HepG2 (cell line): ENCODE measurements around the gene EVA1A. TPM values are rescaled to one million over a fixed set of nuclear protein-coding genes. Genes with fewer than 3 reads are reported as not detected.

Experiments
- ATAC-seq: fragments of 200-7000 bp; cut with Tn5 transposase; 3 replicates; pipeline ENCODE4 v1.9.1; 2020; ENCODE audit warnings: mild to moderate bottlenecking, moderate library complexity
- BruUV-seq: library from RNA; stranded (reverse); fragments of 400-500 nt; replicated peaks from 2 replicates; lab custom pipeline; 2021; lab: Mats Ljungman, UMichigan
- CTCF ChIA-PET: fragments of 300-600 bp; formaldehyde crosslinking; extraction: SDS; loops from one replicate; lab custom pipeline; 2021; ENCODE audit warnings: low total read pairs, inconsistent platforms, low intra/inter-chr PET ratio; lab: Yijun Ruan, JAX
- POLR2A ChIA-PET: fragments of 350-600 bp; sonication (Branson Sonifier 250); formaldehyde crosslinking; loops from one replicate; lab custom pipeline; 2020; ENCODE audit warnings: antibody characterized with exemption, inconsistent platforms; lab: Yijun Ruan, JAX
- DNase-seq: peaks from one replicate; pipeline ENCODE4 v3.0.0-alpha.2; 2015; ENCODE audit warnings: low spot score
- FAIRE-seq: peaks from 3 replicates; lab custom pipeline; 2011; peaks lifted over from hg19 to GRCh38; lab: Jason Lieb, UNC
- H2AFZ ChIP-seq: one replicate; pipeline ENCODE4 v1.6.1; 2011; ENCODE audit warnings: low read length, inconsistent platforms
- H3K27ac ChIP-seq: fragments of 300-600 bp; 3 replicates; pipeline ENCODE4 v1.8.0; 2011; ENCODE audit warnings: mixed run types, mild to moderate bottlenecking, mixed read lengths, low read length, inconsistent platforms; ENCODE audit not compliant: insufficient read depth; ENCODE audit errors: extremely low read length
- H3K27me3 ChIP-seq, 2 experiments: fragments of 200-600 bp in 1 of 2; 2 replicates in 1 of 2; 3 replicates in 1 of 2; pipeline versions ENCODE4 v1.6.0 to v1.8.0; 2011; ENCODE audit warnings: low read length in 2 of 2, mild to moderate bottlenecking in 2 of 2, moderate library complexity in 2 of 2, inconsistent platforms in 1 of 2; ENCODE audit not compliant: insufficient read depth in 2 of 2, control insufficient read depth in 1 of 2
- H3K36me3 ChIP-seq, 2 experiments: fragments of 200-600 bp in 1 of 2; replicated peaks in 1 of 2; 2 replicates in 1 of 2; 3 replicates in 1 of 2; pipeline versions ENCODE4 v1.5.1 to v1.8.0; 2011; ENCODE audit warnings: low read length in 2 of 2, inconsistent platforms in 1 of 2; ENCODE audit not compliant: insufficient read depth in 2 of 2, control insufficient read depth in 1 of 2
- H3K4me1 ChIP-seq: 2 replicates; pipeline ENCODE4 v1.5.1; 2012; ENCODE audit warnings: low read length, inconsistent platforms; ENCODE audit not compliant: insufficient read depth
- H3K4me2 ChIP-seq: 2 replicates; pipeline ENCODE4 v1.6.0; 2011; ENCODE audit warnings: low read depth, low read length, inconsistent platforms
- H3K4me3 ChIP-seq, 3 experiments: fragments of 200-600 bp in 1 of 3; sonication (generic), shearing (Covaris generic) in 1 of 3; replicated peaks in 1 of 3; 2 replicates each; pipeline ENCODE4 v1.5.1; 2011 to 2016; ENCODE audit warnings: low read length in 3 of 3, inconsistent platforms in 2 of 3, low read depth in 2 of 3, mild to moderate bottlenecking in 2 of 3, control low read depth in 1 of 3, mixed read lengths in 1 of 3; ENCODE audit not compliant: insufficient read depth in 1 of 3
- H3K79me2 ChIP-seq: one replicate; pipeline ENCODE4 v1.6.1; 2011; ENCODE audit warnings: low read length, inconsistent platforms; ENCODE audit not compliant: insufficient read depth
- H3K9ac ChIP-seq: 2 replicates; pipeline ENCODE4 v1.6.0; 2011; ENCODE audit warnings: mild to moderate bottlenecking, low read depth, low read length, inconsistent platforms; ENCODE audit not compliant: insufficient read depth
- H3K9me3 ChIP-seq: 2 replicates; pipeline ENCODE4 v1.5.1; 2012; ENCODE audit warnings: mild to moderate bottlenecking, low read length
- H4K20me1 ChIP-seq: 2 replicates; pipeline ENCODE4 v1.6.0; 2011; ENCODE audit warnings: inconsistent platforms, mild to moderate bottlenecking, low read length, moderate library complexity; ENCODE audit not compliant: insufficient read depth
- HNF4A ChIP-seq: sonication (generic); formaldehyde crosslinking; IDR thresholded peaks from 2 replicates; pipeline ENCODE4 v1.4.0; 2020; ENCODE audit warnings: missing genetic modification reagents
- POLR2G ChIP-seq: fragments of 200-400 bp; formaldehyde crosslinking; IDR thresholded peaks from 2 replicates; pipeline ENCODE4 v1.6.1; 2018; ENCODE audit warnings: mild to moderate bottlenecking, low read depth, low read length, moderate library complexity
- RFXAP ChIP-seq: sonication (generic); formaldehyde crosslinking; IDR thresholded peaks from 2 replicates; pipeline ENCODE4 v1.4.0; 2020; ENCODE audit warnings: missing genetic modification reagents, borderline replicate concordance
- TCF7 ChIP-seq: sonication (generic); IDR thresholded peaks from 2 replicates; pipeline ENCODE4 v1.6.1; 2016; ENCODE audit warnings: antibody characterized with exemption, low read depth
- ZBTB7B ChIP-seq: sonication (generic); formaldehyde crosslinking; IDR thresholded peaks from 2 replicates; pipeline ENCODE4 v1.4.0; 2020; ENCODE audit warnings: missing genetic modification reagents
- ZC3H13 ChIP-seq: sonication (generic); formaldehyde crosslinking; IDR thresholded peaks from 2 replicates; pipeline ENCODE4 v1.8.1; 2023; ENCODE audit warnings: mild to moderate bottlenecking, missing genetic modification reagents, moderate library complexity
- ZNF335 ChIP-seq: sonication (generic); formaldehyde crosslinking; IDR thresholded peaks from 2 replicates; pipeline ENCODE4 v1.4.0; 2020; ENCODE audit warnings: missing genetic modification reagents
- ZNF781 ChIP-seq: sonication (generic); formaldehyde crosslinking; IDR thresholded peaks from 2 replicates; pipeline ENCODE4 v1.5.1; 2020; ENCODE audit warnings: borderline replicate concordance, mild to moderate bottlenecking, missing genetic modification reagents; ENCODE audit errors: not compliant biosample characterization
- WGBS: methylation state at CpG from one replicate; pipeline ENCODE4 v1.1.6; 2017; ENCODE audit warnings: low lambda C conversion rate; 5-methylcytosine and 5-hydroxymethylcytosine counted together
- in situ Hi-C: cut with HindIII; loops from 2 replicates; pipeline ENCODE4 v1.10.0; 2017; ENCODE audit warnings: low pct_unique_long_range_greater_than_20kb; ENCODE audit not compliant: extremely low pct_ligation_motif_present
- intact Hi-C: fragments of 100-400 bp; cut with micrococcal nuclease; formaldehyde crosslinking; loops from one replicate; pipeline ENCODE4 v1.10.0; 2022; ENCODE audit not compliant: unreplicated experiment
- polyA plus RNA-seq, 8 experiments: library from polyadenylated mRNA; depleted of rRNA in 3 of 8; stranded (reverse) in 7 of 8; unstranded in 1 of 8; fragments of >200 nt; fragmentation: Illumina TruSeq in 4 of 8; extraction: Trizol in 4 of 8; gene quantifications; 2 replicates each; pipeline versions ENCODE4 v1.2.1 to v1.2.3, GENCODE V29; 2011 to 2016; ENCODE audit warnings: low read depth in 4 of 8, missing spikeins in 1 of 8, mixed read lengths in 1 of 8; ENCODE audit not compliant: insufficient read depth in 1 of 8
- total RNA-seq, 5 experiments: library from RNA; depleted of rRNA; stranded (reverse); fragments of >200 nt; fragmentation: Illumina TruSeq; extraction: Trizol; gene quantifications; 2 replicates each; pipeline ENCODE4 v1.2.3, GENCODE V29; 2016; ENCODE audit warnings: low read depth in 1 of 5
- TF ChIP-seq, protein P1 (sequence below): sonication (generic); formaldehyde crosslinking; IDR thresholded peaks from 2 replicates; pipeline ENCODE4 v1.9.0; 2021; ENCODE audit warnings: missing genetic modification reagents, borderline replicate concordance
- TF ChIP-seq, protein P2 (sequence below): sonication (generic); formaldehyde crosslinking; IDR thresholded peaks from 2 replicates; pipeline ENCODE4 v1.9.0; 2022; ENCODE audit warnings: low read depth, missing genetic modification reagents
- TF ChIP-seq, protein P3 (sequence below): IDR thresholded peaks from 2 replicates; pipeline ENCODE4 v1.4.0; 2020; ENCODE audit warnings: mild to moderate bottlenecking, missing genetic modification reagents

The EVA1A gene
- total and polyA plus RNA-seq, 2 of the 13 experiments (the other 11 are each of a cell fraction or from before 2014, with no cell fraction given) = 57.5 to 57.8 TPM

DNA sequence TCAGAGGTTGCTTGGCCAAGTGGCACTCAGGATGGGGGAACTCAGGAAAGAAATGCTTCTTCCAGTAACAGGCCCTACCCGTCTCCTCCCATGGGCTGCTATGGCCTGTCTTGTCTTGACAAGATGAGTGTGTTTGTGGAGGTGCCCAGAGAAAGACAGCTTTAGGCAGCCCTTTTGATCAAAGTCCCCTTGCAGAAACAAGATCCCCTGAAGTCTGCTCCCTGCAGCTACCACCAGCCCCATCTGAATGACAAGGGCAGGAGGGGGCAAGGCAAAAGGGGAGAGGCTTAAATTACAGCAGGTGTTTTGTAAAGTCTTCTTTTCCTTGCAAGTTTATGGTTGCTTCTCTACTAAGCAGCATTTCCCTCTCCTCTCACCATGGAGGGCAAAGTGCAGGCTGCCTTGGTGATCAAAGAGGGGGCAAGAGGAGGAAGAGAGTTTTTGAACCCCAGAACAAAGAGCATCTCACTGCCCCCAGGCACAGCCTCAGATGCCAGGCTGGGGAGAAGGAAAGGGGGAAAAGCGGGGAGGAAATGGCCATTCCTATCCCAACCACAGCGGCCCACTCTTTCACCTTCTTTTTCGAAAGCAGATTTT is 6.7 kb downstream of the EVA1A start:
- peaks cover 100% of the 10 kb centered on the region for H3K4me1 ChIP-seq
- no peak overlapping the region for H2AFZ ChIP-seq
- BruUV-seq = no TSS peak
- H3K9me3 ChIP-seq = no peaks in the 10 kb centered on the region
- H3K9ac ChIP-seq = no peak overlapping the region
- H3K79me2 ChIP-seq = peaks cover 98% of the 10 kb centered on the region
- WGBS = 93% methylated on average over 4 of the region's 4 CpGs
- in situ Hi-C loops = loop anchor here (10.0 kb wide), 1 partner anchor 51 kb away; no protein-coding TSS in a partner anchor
- H3K4me3 ChIP-seq = 0 out of 6 replicates have a peak overlapping the region, but pooled peaks of 1 of the 3 experiments have one; percentile 4
- CTCF ChIA-PET = no interaction called here
- peaks cover 16 to 51% of the 10 kb centered on the region in 2 experiments for H3K36me3 ChIP-seq
- FAIRE-seq (no peak), ATAC-seq (no peak), DNase-seq (no peak)
- H3K27me3 ChIP-seq = no peaks in the 10 kb centered on the region
- POLR2A ChIA-PET = interaction anchor here (1.6 to 3.7 kb wide), 3 partner anchors 8 to 31 kb away, joined by 4 to 17 read pairs (median 16); no protein-coding TSS in a partner anchor
- peak overlapping the region; percentile 96 for H3K4me2 ChIP-seq
- H3K27ac ChIP-seq = peak overlapping the region; percentile 27
- intact Hi-C loops = no loop called here
- H4K20me1 ChIP-seq = peaks cover 49% of the 10 kb centered on the region
- TF ChIP-seq, protein P1, sequence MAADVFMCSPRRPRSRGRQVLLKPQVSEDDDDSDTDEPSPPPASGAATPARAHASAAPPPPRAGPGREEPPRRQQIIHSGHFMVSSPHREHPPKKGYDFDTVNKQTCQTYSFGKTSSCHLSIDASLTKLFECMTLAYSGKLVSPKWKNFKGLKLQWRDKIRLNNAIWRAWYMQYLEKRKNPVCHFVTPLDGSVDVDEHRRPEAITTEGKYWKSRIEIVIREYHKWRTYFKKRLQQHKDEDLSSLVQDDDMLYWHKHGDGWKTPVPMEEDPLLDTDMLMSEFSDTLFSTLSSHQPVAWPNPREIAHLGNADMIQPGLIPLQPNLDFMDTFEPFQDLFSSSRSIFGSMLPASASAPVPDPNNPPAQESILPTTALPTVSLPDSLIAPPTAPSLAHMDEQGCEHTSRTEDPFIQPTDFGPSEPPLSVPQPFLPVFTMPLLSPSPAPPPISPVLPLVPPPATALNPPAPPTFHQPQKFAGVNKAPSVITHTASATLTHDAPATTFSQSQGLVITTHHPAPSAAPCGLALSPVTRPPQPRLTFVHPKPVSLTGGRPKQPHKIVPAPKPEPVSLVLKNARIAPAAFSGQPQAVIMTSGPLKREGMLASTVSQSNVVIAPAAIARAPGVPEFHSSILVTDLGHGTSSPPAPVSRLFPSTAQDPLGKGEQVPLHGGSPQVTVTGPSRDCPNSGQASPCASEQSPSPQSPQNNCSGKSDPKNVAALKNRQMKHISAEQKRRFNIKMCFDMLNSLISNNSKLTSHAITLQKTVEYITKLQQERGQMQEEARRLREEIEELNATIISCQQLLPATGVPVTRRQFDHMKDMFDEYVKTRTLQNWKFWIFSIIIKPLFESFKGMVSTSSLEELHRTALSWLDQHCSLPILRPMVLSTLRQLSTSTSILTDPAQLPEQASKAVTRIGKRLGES = no peak
- TF ChIP-seq ZC3H13 (CRISPR knock-in tag) (no peak), ZNF781 (no peak), HNF4A (peak; percentile 66), TCF7 (peak; percentile 43; the same call in 1 of the 2 replicates), ZBTB7B (CRISPR knock-in tag) (peak; percentile 26; the same call in 1 of the 2 replicates), RFXAP (CRISPR knock-in tag) (no peak), ZNF335 (CRISPR knock-in tag) (0 out of 2 replicates have a peak, but pooled peaks have one; percentile 28), POLR2G (peak; percentile 9; the same call in 1 of the 2 replicates)
- TF ChIP-seq, protein P2, sequence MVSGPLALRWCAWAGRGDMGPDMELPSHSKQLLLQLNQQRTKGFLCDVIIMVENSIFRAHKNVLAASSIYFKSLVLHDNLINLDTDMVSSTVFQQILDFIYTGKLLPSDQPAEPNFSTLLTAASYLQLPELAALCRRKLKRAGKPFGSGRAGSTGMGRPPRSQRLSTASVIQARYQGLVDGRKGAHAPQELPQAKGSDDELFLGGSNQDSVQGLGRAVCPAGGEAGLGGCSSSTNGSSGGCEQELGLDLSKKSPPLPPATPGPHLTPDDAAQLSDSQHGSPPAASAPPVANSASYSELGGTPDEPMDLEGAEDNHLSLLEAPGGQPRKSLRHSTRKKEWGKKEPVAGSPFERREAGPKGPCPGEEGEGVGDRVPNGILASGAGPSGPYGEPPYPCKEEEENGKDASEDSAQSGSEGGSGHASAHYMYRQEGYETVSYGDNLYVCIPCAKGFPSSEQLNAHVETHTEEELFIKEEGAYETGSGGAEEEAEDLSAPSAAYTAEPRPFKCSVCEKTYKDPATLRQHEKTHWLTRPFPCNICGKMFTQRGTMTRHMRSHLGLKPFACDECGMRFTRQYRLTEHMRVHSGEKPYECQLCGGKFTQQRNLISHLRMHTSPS (CRISPR knock-in tag) = 0 out of 2 replicates have a peak, but pooled peaks have one; percentile 37
- TF ChIP-seq, protein P3, sequence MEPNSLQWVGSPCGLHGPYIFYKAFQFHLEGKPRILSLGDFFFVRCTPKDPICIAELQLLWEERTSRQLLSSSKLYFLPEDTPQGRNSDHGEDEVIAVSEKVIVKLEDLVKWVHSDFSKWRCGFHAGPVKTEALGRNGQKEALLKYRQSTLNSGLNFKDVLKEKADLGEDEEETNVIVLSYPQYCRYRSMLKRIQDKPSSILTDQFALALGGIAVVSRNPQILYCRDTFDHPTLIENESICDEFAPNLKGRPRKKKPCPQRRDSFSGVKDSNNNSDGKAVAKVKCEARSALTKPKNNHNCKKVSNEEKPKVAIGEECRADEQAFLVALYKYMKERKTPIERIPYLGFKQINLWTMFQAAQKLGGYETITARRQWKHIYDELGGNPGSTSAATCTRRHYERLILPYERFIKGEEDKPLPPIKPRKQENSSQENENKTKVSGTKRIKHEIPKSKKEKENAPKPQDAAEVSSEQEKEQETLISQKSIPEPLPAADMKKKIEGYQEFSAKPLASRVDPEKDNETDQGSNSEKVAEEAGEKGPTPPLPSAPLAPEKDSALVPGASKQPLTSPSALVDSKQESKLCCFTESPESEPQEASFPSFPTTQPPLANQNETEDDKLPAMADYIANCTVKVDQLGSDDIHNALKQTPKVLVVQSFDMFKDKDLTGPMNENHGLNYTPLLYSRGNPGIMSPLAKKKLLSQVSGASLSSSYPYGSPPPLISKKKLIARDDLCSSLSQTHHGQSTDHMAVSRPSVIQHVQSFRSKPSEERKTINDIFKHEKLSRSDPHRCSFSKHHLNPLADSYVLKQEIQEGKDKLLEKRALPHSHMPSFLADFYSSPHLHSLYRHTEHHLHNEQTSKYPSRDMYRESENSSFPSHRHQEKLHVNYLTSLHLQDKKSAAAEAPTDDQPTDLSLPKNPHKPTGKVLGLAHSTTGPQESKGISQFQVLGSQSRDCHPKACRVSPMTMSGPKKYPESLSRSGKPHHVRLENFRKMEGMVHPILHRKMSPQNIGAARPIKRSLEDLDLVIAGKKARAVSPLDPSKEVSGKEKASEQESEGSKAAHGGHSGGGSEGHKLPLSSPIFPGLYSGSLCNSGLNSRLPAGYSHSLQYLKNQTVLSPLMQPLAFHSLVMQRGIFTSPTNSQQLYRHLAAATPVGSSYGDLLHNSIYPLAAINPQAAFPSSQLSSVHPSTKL (CRISPR knock-in tag) = peak; percentile 48; the same call in 1 of the 2 replicates
